A549 (cell line): ENCODE measurements around the gene RPL35.
A peak's percentile ranks its signal among the peaks of the same experiment; 100 is the strongest.

Experiments used
- CHD4 ChIP-seq: fragments of 200-600 bp; sonication (generic); IDR thresholded peaks from 2 replicates; pipeline ENCODE4 v1.6.1; 2016; ENCODE audit warnings: antibody characterized with exemption, mild to moderate bottlenecking, borderline replicate concordance
- CTCF ChIP-seq: fragments of >200 bp; sonication (Bioruptor Twin); formaldehyde crosslinking; IDR thresholded peaks from 3 replicates; pipeline ENCODE4 v1.5.1; 2016
- HOXB13 ChIP-seq: fragments of 250-450 bp; sonication (Bioruptor Pico); IDR thresholded peaks from 2 replicates; pipeline ENCODE4 v1.5.0; 2020; ENCODE audit warnings: low read depth, mild to moderate bottlenecking, moderate library complexity
- KDM1A ChIP-seq: fragments of 200-600 bp; sonication (generic); IDR thresholded peaks from 2 replicates; pipeline ENCODE4 v1.6.1; 2016; ENCODE audit warnings: low read depth, mild to moderate bottlenecking

GRCh38 chr9:124810663-124811355, 50.9 kb downstream of the RPL35 start:
- TF ChIP-seq CTCF (peak; percentile 16; the same call in 1 of the 3 replicates), KDM1A (no peak), CHD4 (no peak), HOXB13 (CRISPR knock-in tag) (no peak)
